Measurements from ENCODE around the gene HSD17B3. TPM values are rescaled to one million over a fixed set of nuclear protein-coding genes. Genes with fewer than 3 reads are reported as not detected.

Gene HSD17B3
- total and polyA plus RNA-seq, 10 of the 15 experiments (the other 5 are each of a cell fraction or from before 2014, with no cell fraction given) = not detected

DNA sequence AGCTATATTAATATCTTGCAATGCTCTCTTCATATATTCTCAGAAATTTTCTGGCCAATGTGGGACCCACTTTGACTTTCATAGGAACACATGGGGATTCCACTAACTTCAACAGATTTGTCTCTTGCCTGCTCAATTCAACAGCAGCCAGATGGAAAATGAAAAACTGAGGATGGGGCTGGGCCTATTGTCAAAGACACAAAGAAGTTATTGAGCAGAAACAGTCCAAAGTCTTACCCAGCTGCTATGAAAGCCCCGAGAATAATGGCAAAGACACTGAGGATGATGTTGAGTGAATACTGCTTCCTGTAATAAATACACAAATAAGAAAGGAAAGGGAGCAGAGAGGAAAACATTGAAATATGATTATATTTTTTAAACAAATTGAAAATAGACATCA lies 48.9 kb upstream of the HSD17B3 start:
- no peak for ATAC-seq
- no peaks in the 10 kb centered on the region for H3K79me2 ChIP-seq (ENCODE audit: control insufficient read depth, insufficient read depth, low read length)
- in situ Hi-C loops (cut with MboI) (no loop called here), intact Hi-C loops (cut with micrococcal nuclease; ENCODE audit: unreplicated experiment) (no loop called here)
- TF ChIP-seq ZNF622 (IDR thresholded peaks at IDR 0.05) = no peak
- TF ChIP-seq, protein P1, sequence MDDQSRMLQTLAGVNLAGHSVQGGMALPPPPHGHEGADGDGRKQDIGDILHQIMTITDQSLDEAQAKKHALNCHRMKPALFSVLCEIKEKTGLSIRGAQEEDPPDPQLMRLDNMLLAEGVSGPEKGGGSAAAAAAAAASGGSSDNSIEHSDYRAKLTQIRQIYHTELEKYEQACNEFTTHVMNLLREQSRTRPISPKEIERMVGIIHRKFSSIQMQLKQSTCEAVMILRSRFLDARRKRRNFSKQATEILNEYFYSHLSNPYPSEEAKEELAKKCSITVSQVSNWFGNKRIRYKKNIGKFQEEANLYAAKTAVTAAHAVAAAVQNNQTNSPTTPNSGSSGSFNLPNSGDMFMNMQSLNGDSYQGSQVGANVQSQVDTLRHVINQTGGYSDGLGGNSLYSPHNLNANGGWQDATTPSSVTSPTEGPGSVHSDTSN (IDR thresholded peaks at IDR 0.05; ENCODE audit: insufficient replicate concordance, low read depth, low read length) = no peak
- TF ChIP-seq CEBPB (IDR thresholded peaks at IDR 0.05; ENCODE audit: borderline replicate concordance in 1 of 2, low read depth in 2 of 2, low read length in 2 of 2) = no peak
- no peak overlapping the region for H3K27ac ChIP-seq (ENCODE audit: control insufficient read depth, insufficient read depth)
- no peaks in the 10 kb centered on the region for H4K20me1 ChIP-seq (ENCODE audit: control insufficient read depth, insufficient read depth)
- BruUV-seq (replicated peaks) = no TSS peak
- no peak overlapping the region for H3K4me3 ChIP-seq
- 94% methylated on average over 1 of the region's 1 CpG for whole genome bisulfite sequencing (ENCODE audit: insufficient coverage, insufficient replicate concordance, low lambda C conversion rate, missing lambda C conversion rate)
- RAD21 ChIA-PET (ENCODE audit: unreplicated experiment) = interaction anchor here (0.7 kb wide), 1 partner anchor 1087 kb away, joined by 3 read pairs; no protein-coding TSS in a partner anchor
- FAIRE-seq = no peak
- CTCF ChIA-PET = interaction anchor here (0.6 to 0.9 kb wide), 2 partner anchors 34 to 88 kb away, joined by 3 to 5 read pairs; no protein-coding TSS in a partner anchor
- H2AFZ ChIP-seq (ENCODE audit: control insufficient read depth, low read depth, low read length) = no peak overlapping the region
- H3K9me3 ChIP-seq (replicated peaks; ENCODE audit: control insufficient read depth, insufficient read depth, low read length) = no peaks in the 10 kb centered on the region; the same call in 2 of the 3 replicates
- DNase-seq (ENCODE audit: low read depth, low spot score) = no peak
- H3K4me1 ChIP-seq (ENCODE audit: control insufficient read depth, insufficient read depth, low read length) = no peaks in the 10 kb centered on the region
- H3K36me3 ChIP-seq (ENCODE audit: control insufficient read depth in 2 of 2, insufficient read depth in 2 of 2, low read length in 1 of 2) = no peaks in the 10 kb centered on the region
- no peaks in the 10 kb centered on the region for H3K27me3 ChIP-seq (replicated peaks in 1 of 2; ENCODE audit: control insufficient read depth in 2 of 2, insufficient read depth in 2 of 2, low read length in 1 of 2)
- SMC1A ChIA-PET (ENCODE audit: uncharacterized antibody, unreplicated experiment) = no interaction called here
- no peak overlapping the region for H3K9ac ChIP-seq (ENCODE audit: control insufficient read depth, insufficient read depth, low read length)
- POLR2A ChIA-PET = interaction anchor here (0.7 kb wide), 1 partner anchor 36 kb away, joined by 3 read pairs; no protein-coding TSS in a partner anchor
- H3K4me2 ChIP-seq (ENCODE audit: control insufficient read depth, insufficient read depth) = no peak overlapping the region

DNA sequence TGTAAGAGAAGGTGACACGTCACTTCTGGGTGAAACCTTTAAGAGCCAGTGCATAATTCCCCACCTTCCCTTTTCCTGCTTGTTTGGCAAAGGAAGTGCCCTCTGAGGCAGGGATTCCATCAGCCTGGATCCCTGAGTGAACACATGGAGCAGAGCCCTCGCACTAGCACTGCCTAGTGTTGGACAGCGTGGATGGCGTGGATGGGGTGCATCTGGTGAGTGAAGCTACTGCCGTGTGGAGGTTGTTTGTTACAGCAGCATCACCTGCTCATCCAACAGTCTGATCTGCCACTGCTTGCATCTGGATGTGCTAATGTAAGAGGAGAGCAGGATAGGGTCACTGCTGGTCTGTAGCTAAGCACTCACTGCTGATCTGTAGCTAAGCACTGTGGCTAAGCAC lies 46.3 kb upstream of the HSD17B3 start:
- intact Hi-C loops (cut with micrococcal nuclease; ENCODE audit: unreplicated experiment) (no loop called here), in situ Hi-C loops (cut with MboI) (no loop called here)
- no peaks in the 10 kb centered on the region for H3K27me3 ChIP-seq (replicated peaks in 1 of 2; ENCODE audit: control insufficient read depth in 2 of 2, insufficient read depth in 2 of 2, low read length in 1 of 2)
- DNase-seq (ENCODE audit: low read depth, low spot score) (no peak), FAIRE-seq (no peak), ATAC-seq (no peak)
- H3K4me2 ChIP-seq (ENCODE audit: control insufficient read depth, insufficient read depth) = no peak overlapping the region
- ChIA-PET CTCF (no interaction called here), RAD21 (ENCODE audit: unreplicated experiment) (no interaction called here), POLR2A (no interaction called here), SMC1A (ENCODE audit: uncharacterized antibody, unreplicated experiment) (no interaction called here)
- no peak overlapping the region for H2AFZ ChIP-seq (ENCODE audit: control insufficient read depth, low read depth, low read length)
- H3K9ac ChIP-seq (ENCODE audit: control insufficient read depth, insufficient read depth, low read length) = no peak overlapping the region
- no peaks in the 10 kb centered on the region for H3K36me3 ChIP-seq (ENCODE audit: control insufficient read depth in 2 of 2, insufficient read depth in 2 of 2, low read length in 1 of 2)
- no peaks in the 10 kb centered on the region for H3K79me2 ChIP-seq (ENCODE audit: control insufficient read depth, insufficient read depth, low read length)
- no peak overlapping the region for H3K4me3 ChIP-seq
- BruUV-seq (replicated peaks) = no TSS peak
- no peaks in the 10 kb centered on the region; the same call in 2 of the 3 replicates for H3K9me3 ChIP-seq (replicated peaks; ENCODE audit: control insufficient read depth, insufficient read depth, low read length)
- H3K27ac ChIP-seq (ENCODE audit: control insufficient read depth, insufficient read depth) = no peak overlapping the region
- WGBS (ENCODE audit: insufficient coverage, insufficient replicate concordance, low lambda C conversion rate, missing lambda C conversion rate) = 79% methylated on average over 5 of the region's 5 CpGs
- no peaks in the 10 kb centered on the region for H4K20me1 ChIP-seq (ENCODE audit: control insufficient read depth, insufficient read depth)
- no peaks in the 10 kb centered on the region for H3K4me1 ChIP-seq (ENCODE audit: control insufficient read depth, insufficient read depth, low read length)
- TF ChIP-seq, protein P2, sequence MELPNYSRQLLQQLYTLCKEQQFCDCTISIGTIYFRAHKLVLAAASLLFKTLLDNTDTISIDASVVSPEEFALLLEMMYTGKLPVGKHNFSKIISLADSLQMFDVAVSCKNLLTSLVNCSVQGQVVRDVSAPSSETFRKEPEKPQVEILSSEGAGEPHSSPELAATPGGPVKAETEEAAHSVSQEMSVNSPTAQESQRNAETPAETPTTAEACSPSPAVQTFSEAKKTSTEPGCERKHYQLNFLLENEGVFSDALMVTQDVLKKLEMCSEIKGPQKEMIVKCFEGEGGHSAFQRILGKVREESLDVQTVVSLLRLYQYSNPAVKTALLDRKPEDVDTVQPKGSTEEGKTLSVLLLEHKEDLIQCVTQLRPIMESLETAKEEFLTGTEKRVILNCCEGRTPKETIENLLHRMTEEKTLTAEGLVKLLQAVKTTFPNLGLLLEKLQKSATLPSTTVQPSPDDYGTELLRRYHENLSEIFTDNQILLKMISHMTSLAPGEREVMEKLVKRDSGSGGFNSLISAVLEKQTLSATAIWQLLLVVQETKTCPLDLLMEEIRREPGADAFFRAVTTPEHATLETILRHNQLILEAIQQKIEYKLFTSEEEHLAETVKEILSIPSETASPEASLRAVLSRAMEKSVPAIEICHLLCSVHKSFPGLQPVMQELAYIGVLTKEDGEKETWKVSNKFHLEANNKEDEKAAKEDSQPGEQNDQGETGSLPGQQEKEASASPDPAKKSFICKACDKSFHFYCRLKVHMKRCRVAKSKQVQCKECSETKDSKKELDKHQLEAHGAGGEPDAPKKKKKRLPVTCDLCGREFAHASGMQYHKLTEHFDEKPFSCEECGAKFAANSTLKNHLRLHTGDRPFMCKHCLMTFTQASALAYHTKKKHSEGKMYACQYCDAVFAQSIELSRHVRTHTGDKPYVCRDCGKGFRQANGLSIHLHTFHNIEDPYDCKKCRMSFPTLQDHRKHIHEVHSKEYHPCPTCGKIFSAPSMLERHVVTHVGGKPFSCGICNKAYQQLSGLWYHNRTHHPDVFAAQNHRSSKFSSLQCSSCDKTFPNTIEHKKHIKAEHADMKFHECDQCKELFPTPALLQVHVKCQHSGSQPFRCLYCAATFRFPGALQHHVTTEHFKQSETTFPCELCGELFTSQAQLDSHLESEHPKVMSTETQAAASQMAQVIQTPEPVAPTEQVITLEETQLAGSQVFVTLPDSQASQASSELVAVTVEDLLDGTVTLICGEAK (IDR thresholded peaks at IDR 0.05; ENCODE audit: borderline replicate concordance) = no peak
- TF ChIP-seq SREBF2 (IDR thresholded peaks at IDR 0.05; ENCODE audit: low read length) (no peak), ZZZ3 (IDR thresholded peaks at IDR 0.05; ENCODE audit: control insufficient read depth, insufficient read length, low read depth) (no peak)
- TF ChIP-seq, protein P3, sequence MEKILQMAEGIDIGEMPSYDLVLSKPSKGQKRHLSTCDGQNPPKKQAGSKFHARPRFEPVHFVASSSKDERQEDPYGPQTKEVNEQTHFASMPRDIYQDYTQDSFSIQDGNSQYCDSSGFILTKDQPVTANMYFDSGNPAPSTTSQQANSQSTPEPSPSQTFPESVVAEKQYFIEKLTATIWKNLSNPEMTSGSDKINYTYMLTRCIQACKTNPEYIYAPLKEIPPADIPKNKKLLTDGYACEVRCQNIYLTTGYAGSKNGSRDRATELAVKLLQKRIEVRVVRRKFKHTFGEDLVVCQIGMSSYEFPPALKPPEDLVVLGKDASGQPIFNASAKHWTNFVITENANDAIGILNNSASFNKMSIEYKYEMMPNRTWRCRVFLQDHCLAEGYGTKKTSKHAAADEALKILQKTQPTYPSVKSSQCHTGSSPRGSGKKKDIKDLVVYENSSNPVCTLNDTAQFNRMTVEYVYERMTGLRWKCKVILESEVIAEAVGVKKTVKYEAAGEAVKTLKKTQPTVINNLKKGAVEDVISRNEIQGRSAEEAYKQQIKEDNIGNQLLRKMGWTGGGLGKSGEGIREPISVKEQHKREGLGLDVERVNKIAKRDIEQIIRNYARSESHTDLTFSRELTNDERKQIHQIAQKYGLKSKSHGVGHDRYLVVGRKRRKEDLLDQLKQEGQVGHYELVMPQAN (conservative IDR thresholded peaks at IDR 0.05) = no peak
- TF ChIP-seq, protein P4, sequence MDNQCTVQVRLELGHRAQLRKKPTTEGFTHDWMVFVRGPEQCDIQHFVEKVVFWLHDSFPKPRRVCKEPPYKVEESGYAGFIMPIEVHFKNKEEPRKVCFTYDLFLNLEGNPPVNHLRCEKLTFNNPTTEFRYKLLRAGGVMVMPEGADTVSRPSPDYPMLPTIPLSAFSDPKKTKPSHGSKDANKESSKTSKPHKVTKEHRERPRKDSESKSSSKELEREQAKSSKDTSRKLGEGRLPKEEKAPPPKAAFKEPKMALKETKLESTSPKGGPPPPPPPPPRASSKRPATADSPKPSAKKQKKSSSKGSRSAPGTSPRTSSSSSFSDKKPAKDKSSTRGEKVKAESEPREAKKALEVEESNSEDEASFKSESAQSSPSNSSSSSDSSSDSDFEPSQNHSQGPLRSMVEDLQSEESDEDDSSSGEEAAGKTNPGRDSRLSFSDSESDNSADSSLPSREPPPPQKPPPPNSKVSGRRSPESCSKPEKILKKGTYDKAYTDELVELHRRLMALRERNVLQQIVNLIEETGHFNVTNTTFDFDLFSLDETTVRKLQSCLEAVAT (IDR thresholded peaks at IDR 0.05) = no peak
